Adrenal gland (tissue), 12 donors: ENCODE data around the gene SLC25A1. TPM values are rescaled to one million over a fixed set of nuclear protein-coding genes. Genes with fewer than 3 reads are reported as not detected.

ENCODE experiments used
- DNase-seq, 7 donors: peaks; one replicate each; pipeline ENCODE4 v3.0.0-alpha.2; 2019 to 2020
- H3K27ac ChIP-seq, 5 donors: fragments of 200-600 bp; sonication (generic) in 4 of 5; 1 replicate in 3 of 5; 2 replicates in 2 of 5; pipeline versions ENCODE4 v1.5.1 to v1.8.0; 2016 to 2020; ENCODE audit warnings: mild to moderate bottlenecking in 1 of 5
- H3K27me3 ChIP-seq: fragments of 200-600 bp; 2 replicates; pipeline ENCODE4 v1.8.0; 2021
- H3K36me3 ChIP-seq, 2 donors: fragments of 200-600 bp; replicated peaks in 1 of 2; 1 replicate in 1 of 2; 2 replicates in 1 of 2; pipeline versions ENCODE4 v1.5.1 to v1.8.0; 2018 to 2022
- H3K4me1 ChIP-seq, 2 donors: fragments of 200-600 bp; replicated peaks in 1 of 2; 1 replicate in 1 of 2; 2 replicates in 1 of 2; pipeline versions ENCODE4 v1.5.1 to v1.8.0; 2018 to 2021
- H3K4me3 ChIP-seq, 4 donors: fragments of 200-600 bp; sonication (generic) in 3 of 4; one replicate each; pipeline ENCODE4 v1.5.1; 2016 to 2018
- H3K9me3 ChIP-seq, 3 donors: fragments of 200-600 bp; sonication (generic) in 1 of 3; replicated peaks in 1 of 3; 1 replicate in 2 of 3; 2 replicates in 1 of 3; pipeline versions ENCODE4 v1.5.1 to v1.8.0; 2016 to 2021
- CTCF ChIP-seq, 6 experiments: fragments of 450-650 bp in 4 of 6; fragments of 200-600 bp in 2 of 6; sonication (generic) in 1 of 6; IDR thresholded peaks; 1 replicate in 5 of 6; 2 replicates in 1 of 6; pipeline versions ENCODE4 v1.5.1 to v1.8.0; 2016 to 2021; ENCODE audit warnings: antibody characterized with exemption in 6 of 6, mild to moderate bottlenecking in 2 of 6, moderate library complexity in 1 of 6
- POLR2A ChIP-seq, 2 donors: fragments of 450-650 bp; IDR thresholded peaks; one replicate each; pipeline ENCODE4 v1.6.1; 2017; ENCODE audit warnings: antibody characterized with exemption in 2 of 2, mild to moderate bottlenecking in 2 of 2, moderate library complexity in 1 of 2
- WGBS, 4 donors: extraction: QIAGEN DNeasy Blood & Tissue Kit in 2 of 4; methylation state at CpG; one replicate each; pipeline versions ENCODE4 v1.1.5 to v1.1.7; 2013 to 2017; 5-methylcytosine and 5-hydroxymethylcytosine counted together
- intact Hi-C, 2 donors: fragments of 100-400 bp; cut with DNase I; formaldehyde crosslinking; loops; one replicate each; pipeline versions ENCODE4 v1.14.1 to v1.15.0; 2022 to 2023
- polyA plus RNA-seq, 3 donors: library from polyadenylated mRNA; stranded (reverse); fragments of 200-250 nt in 2 of 3; fragments of 350-450 nt in 1 of 3; fragmentation: Illumina TruSeq in 1 of 3; extraction: RNeasy Lipid Tissue Mini Kit (QIAGEN cat#74804) in 1 of 3; gene quantifications; one replicate each; pipeline ENCODE4 v1.2.3, GENCODE V29; 2013 to 2014
- total RNA-seq, 9 donors: library from RNA; depleted of rRNA in 4 of 9; stranded (reverse); fragments of >200 nt in 4 of 9; fragments of 120-200 nt in 1 of 9; fragmentation: NEBNext Ultra II Directional in 1 of 9; extraction: Animal tissue kit (Norgen Biotek cat#: 25700) in 1 of 9; gene quantifications; one replicate each; pipeline versions ENCODE4 v1.1.0 to v1.2.4, GENCODE V29; 2013 to 2023
- donor health status: healthy with polysubstance abuse.
- donor health status: Bipolar disorder and iron deficiency.
- donor health status: DM: yes; HTN: yes; CAD: no.
- donor health status: DM: no; HTN: no; CAD: no.
- donor health status: DM: no; HTN: no; CAD: no.
- donor health status: DM: yes; HTN: yes; CAD: no.

The SLC25A1 gene
- total and polyA plus RNA-seq, 12 donors, result 59.2 to 170 (median 123) TPM

GRCh38 chr22:19223110-19223509 lies 44.6 kb upstream of the SLC25A1 start:
- DNase-seq, result peak in 1 of 7 donors; percentile 9
- intact Hi-C loops, result loop anchor here in 1 of 2 donors (10.0 kb wide), 1 partner anchor 62 kb away; no protein-coding TSS in a partner anchor
- Histone ChIP-seq H3K27me3 (no peaks in the 10 kb centered on the region), H3K9me3 (no peaks in the 10 kb centered on the region), H3K36me3 (peaks cover 0 to 19% of the 10 kb centered on the region in 2 donors), H3K27ac (no peak overlapping the region), H3K4me3 (no peak overlapping the region), H3K4me1 (peaks cover 0 to 3% of the 10 kb centered on the region in 2 donors)
- 91 to 92% (median 91%) methylated on average over 6 to 9 of the region's 9 CpGs for WGBS, 4 donors
- no peak for TF ChIP-seq POLR2A (IDR thresholded peaks at IDR 0.05)
- no peak for TF ChIP-seq CTCF (IDR thresholded peaks at IDR 0.05)

- Histone ChIP-seq H3K9me3 (no peaks in the 10 kb centered on the region), H3K27ac (no peak overlapping the region), H3K27me3 (no peaks in the 10 kb centered on the region), H3K4me1 (peaks cover 0 to 4% of the 10 kb centered on the region in 2 donors), H3K4me3 (no peak overlapping the region), H3K36me3 (peaks cover 0 to 16% of the 10 kb centered on the region in 2 donors)
- TF ChIP-seq POLR2A (IDR thresholded peaks at IDR 0.05), result no peak
- TF ChIP-seq CTCF (IDR thresholded peaks at IDR 0.05), result no peak
- 81 to 88% (median 84%) methylated on average over 10 to 11 of the region's 11 CpGs for WGBS, 4 donors
- DNase-seq, result peak in 1 of 7 donors; percentile 7
- intact Hi-C loops, result loop anchor here in 1 of 2 donors (10.0 kb wide), 1 partner anchor 62 kb away; no protein-coding TSS in a partner anchor
Measured at GRCh38 chr22:19222242-19223005, 43.9 kb upstream of the SLC25A1 start.

GRCh38 chr22:19220867-19221266 lies 42.3 kb upstream of the SLC25A1 start:
- H3K4me1 ChIP-seq, result peaks cover 0 to 4% of the 10 kb centered on the region in 2 donors
- DNase-seq, result peak in 1 of 7 donors; percentile 9
- H3K27me3 ChIP-seq, result no peaks in the 10 kb centered on the region
- no peak overlapping the region for H3K4me3 ChIP-seq
- intact Hi-C loops, result loop anchor here in 1 of 2 donors (10.0 kb wide), 1 partner anchor 64 kb away; no protein-coding TSS in a partner anchor
- WGBS, 4 donors, result 80 to 94% (median 91%) methylated on average over 3 of the region's 3 CpGs
- no peak overlapping the region for H3K27ac ChIP-seq
- no peaks in the 10 kb centered on the region for H3K9me3 ChIP-seq
- TF ChIP-seq POLR2A (IDR thresholded peaks at IDR 0.05) (no peak), CTCF (IDR thresholded peaks at IDR 0.05) (no peak)
- peaks cover 0 to 15% of the 10 kb centered on the region in 2 donors for H3K36me3 ChIP-seq

GRCh38 chr22:19218541-19219233 lies 40.2 kb upstream of the SLC25A1 start:
- intact Hi-C loops, result no loop called here
- no peaks in the 10 kb centered on the region for H3K9me3 ChIP-seq
- no peak overlapping the region for H3K27ac ChIP-seq
- no peak overlapping the region for H3K4me3 ChIP-seq
- peaks cover 0 to 4% of the 10 kb centered on the region in 2 donors for H3K4me1 ChIP-seq
- no peaks in the 10 kb centered on the region for H3K27me3 ChIP-seq
- peaks cover 0 to 19% of the 10 kb centered on the region in 2 donors for H3K36me3 ChIP-seq
- TF ChIP-seq POLR2A (IDR thresholded peaks at IDR 0.05), result no peak
- no peak for TF ChIP-seq CTCF (IDR thresholded peaks at IDR 0.05)
- 53 to 76% (median 67%) methylated on average over 5 of the region's 5 CpGs for WGBS, 4 donors
- no peak for DNase-seq
